GM12891 (cell line): ENCODE measurements around the gene SERPINI1.

ENCODE experiments used
- DNase-seq: peaks from one replicate; pipeline ENCODE4 v3.0.0; 2011; ENCODE audit warnings: low spot score; ENCODE audit not compliant: insufficient read length
- FAIRE-seq: peaks from 2 replicates; lab custom pipeline; 2011; peaks lifted over from hg19 to GRCh38; lab: Jason Lieb, UNC
- PAX5 ChIP-seq: IDR thresholded peaks from 2 replicates; pipeline ENCODE4 v1.6.1; 2011; ENCODE audit warnings: low read length, moderate library complexity, mild to moderate bottlenecking; ENCODE audit not compliant: insufficient read depth, severe bottlenecking
- POLR2A ChIP-seq: IDR thresholded peaks from 2 replicates; pipeline ENCODE4 v1.6.1; 2011; ENCODE audit warnings: low read depth, low read length, control low read depth
- POLR2AphosphoS5 ChIP-seq: IDR thresholded peaks from 2 replicates; pipeline ENCODE4 v1.6.1; 2011; ENCODE audit warnings: low read depth, low read length, control low read depth
- POU2F2 ChIP-seq: IDR thresholded peaks from 2 replicates; pipeline ENCODE4 v1.6.1; 2011; ENCODE audit warnings: low read depth, mild to moderate bottlenecking, control low read depth, low read length, moderate library complexity
- SPI1 ChIP-seq: IDR thresholded peaks from 2 replicates; pipeline ENCODE4 v1.6.1; 2011; ENCODE audit warnings: low read depth, low read length, control low read depth
- TAF1 ChIP-seq: IDR thresholded peaks from 2 replicates; pipeline ENCODE4 v1.6.1; 2011; ENCODE audit warnings: low read depth, low read length, control low read depth

The SERPINI1 gene

DNA sequence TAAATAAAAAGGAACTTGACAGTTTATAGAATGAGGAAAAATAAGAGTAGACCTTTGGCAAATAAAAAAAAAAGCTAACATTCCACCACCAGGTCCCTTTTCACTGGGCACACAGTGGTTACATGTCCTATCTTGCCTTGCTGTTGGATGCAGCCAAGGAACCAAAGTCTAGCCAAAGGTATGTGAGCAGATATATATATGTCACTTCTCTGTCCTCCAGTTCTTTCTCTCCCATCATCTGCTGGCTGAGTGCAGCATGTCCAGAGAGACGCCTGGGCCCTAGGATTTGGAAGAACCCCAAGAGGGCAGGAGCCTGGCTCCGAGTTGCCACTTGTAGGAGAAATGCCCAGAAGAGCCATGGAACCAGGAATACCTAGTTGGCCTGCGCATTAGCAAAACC is 104.7 kb downstream of the SERPINI1 start:
- TF ChIP-seq PAX5 (no peak), TAF1 (no peak), POLR2A (no peak), SPI1 (no peak), POU2F2 (no peak), POLR2AphosphoS5 (no peak)
- DNase-seq: no peak
- FAIRE-seq: no peak

DNA sequence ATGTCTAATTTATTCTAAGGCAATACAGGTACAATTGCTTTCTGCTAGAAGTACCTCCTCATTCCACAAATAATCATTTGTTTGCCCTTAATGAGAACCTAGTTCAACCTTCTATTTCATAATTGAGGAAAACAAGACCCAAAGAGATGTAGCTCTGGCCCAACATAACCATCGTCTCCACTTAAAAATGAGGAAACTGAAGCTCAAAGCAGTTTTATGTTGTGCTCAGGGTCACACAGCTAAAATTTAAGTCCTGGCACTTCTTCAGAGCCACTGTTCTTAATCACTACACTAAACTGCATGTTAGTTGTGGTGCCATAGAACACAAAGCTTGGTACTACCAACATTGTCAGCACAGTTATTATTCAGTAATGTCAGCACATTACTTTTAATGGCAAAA is 108.0 kb downstream of the SERPINI1 start:
- no peak for TF ChIP-seq POLR2A
- no peak for TF ChIP-seq POU2F2
- TF ChIP-seq PAX5: no peak
- no peak for TF ChIP-seq POLR2AphosphoS5
- no peak for TF ChIP-seq TAF1
- no peak for TF ChIP-seq SPI1
- no peak for DNase-seq
- FAIRE-seq: no peak

DNA sequence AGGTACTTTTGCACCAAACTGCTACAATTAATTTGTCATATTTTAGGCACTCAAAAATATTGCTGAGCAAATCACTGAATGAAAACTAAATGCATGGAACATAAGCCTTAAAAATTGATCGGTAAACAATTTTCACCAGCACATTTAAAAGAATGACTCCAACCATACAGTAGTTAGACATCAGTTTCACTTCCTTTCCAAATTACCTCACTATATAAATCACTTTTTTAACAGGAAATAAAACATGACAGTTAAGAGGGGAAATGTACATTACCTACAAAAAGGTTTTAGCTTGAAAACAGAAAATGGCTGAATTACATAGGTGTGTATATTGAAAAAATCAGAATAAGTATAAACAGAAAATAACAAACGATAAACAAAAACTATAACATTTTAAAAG is 108.4 kb downstream of the SERPINI1 start:
- FAIRE-seq (peak; percentile 23), DNase-seq (no peak)
- no peak for TF ChIP-seq TAF1
- no peak for TF ChIP-seq POLR2AphosphoS5
- no peak for TF ChIP-seq POLR2A
- peak; percentile 74 for TF ChIP-seq SPI1
- no peak for TF ChIP-seq PAX5
- no peak for TF ChIP-seq POU2F2

DNA sequence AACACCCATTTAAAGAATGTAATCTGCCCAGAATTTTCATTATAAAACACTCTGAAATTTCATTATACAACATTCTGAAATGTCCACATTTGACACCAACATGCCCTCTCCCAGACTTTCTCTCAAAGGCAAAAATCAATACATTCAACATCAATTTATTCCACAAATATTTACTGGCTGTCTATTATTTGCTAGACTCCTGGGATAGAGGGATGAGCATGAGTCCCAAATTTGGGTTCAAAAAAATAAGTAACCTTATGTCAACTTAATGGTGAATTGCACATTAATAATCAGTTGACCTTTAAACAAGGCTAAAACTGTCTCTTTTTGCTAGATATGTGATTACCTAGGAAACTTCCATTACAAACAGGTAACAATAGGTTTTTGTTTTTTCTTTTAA is 109.0 kb downstream of the SERPINI1 start:
- no peak for TF ChIP-seq POU2F2
- no peak for TF ChIP-seq POLR2A
- TF ChIP-seq SPI1: no peak
- TF ChIP-seq PAX5: no peak
- no peak for FAIRE-seq

DNA sequence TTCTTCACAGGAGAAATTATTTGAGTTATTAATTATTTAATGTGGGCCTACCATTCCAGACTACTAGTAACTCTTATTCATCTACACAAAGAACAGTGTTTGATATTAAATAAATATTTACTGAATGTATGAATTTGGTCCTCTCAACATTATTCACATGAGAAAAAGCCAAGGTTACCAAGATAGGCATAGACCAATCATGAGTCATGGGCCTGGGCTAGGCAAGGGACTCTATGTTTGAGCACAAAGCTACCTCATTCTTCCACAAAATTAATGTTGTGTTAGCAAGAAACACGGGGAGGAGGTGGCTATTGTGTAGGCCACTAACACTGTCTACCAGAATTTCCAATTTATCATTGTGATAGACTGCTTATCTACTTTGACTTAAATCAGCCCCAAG is 115.7 kb downstream of the SERPINI1 start:
- TF ChIP-seq PAX5 (no peak), TAF1 (no peak), POU2F2 (no peak), SPI1 (no peak), POLR2A (no peak), POLR2AphosphoS5 (no peak)
- FAIRE-seq: no peak

More for the DNA sequence above, 109.0 kb downstream of the SERPINI1 start:
- DNase-seq: no peak

DNA sequence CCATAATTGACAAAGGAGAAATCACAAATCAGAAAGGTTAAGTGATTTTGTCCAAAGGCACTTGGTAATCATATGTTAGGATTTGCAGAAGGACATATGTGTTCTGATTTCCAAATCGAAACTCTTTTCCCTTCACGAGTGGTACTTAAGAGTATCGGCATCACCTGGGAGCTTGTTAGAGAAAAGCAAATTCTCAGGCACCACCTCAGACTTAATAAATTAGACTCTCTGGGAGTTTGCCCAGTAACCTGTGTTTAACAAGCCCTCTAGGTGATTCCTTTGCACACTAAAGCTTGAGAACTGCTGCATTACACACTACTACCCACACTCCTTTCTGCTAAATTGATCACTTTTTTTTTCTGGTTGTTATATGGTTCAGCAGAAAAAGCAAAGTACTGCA is 116.2 kb downstream of the SERPINI1 start:
- FAIRE-seq: no peak
- no peak for DNase-seq
- TF ChIP-seq SPI1 (no peak), POLR2AphosphoS5 (no peak), TAF1 (no peak), PAX5 (no peak), POU2F2 (no peak), POLR2A (no peak)

More for the DNA sequence above, 115.7 kb downstream of the SERPINI1 start:
- DNase-seq: no peak

DNA sequence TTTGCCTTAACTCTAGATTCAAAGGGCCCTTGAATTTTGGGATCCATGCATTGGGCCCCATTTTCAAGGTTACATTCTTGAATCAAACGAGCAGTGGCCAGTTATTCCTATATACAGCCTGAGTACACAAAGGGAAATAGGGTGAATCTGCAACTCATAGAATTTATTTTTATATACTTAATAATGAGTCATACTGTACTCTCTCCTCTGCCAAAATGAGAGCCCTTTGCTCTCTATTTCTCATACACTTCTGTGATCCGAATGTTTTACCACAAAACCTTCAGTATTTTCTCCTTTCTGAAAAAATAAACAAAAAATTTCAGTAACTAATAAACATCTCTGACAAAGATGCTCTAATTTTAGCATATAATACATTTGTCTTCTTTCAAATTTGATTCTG is 116.7 kb downstream of the SERPINI1 start:
- TF ChIP-seq POLR2AphosphoS5 (no peak), PAX5 (no peak), SPI1 (no peak), POLR2A (no peak), POU2F2 (no peak), TAF1 (no peak)
- no peak for FAIRE-seq
- DNase-seq: no peak

DNA sequence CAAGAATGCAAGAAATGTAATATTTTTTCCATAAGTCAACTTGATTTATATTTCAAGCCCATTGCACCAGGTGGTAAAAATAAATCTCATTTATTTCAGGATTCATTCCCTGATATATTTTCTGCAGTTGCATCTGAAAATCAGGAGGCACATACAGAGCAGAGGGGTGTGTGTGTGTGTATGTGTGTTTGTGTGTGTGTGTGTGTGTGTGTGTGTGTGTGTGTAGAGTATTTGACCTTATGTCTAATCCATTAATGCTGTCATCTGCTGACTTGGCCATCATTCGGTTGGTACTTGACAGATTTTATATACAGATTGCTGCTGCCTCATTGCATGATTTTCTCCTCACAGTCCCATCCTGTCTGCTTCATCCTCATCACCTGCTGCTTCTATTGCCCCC is 118.5 kb downstream of the SERPINI1 start:
- FAIRE-seq: no peak
- DNase-seq: no peak
- TF ChIP-seq PAX5: no peak
- no peak for TF ChIP-seq POLR2AphosphoS5
- TF ChIP-seq SPI1: no peak

DNA sequence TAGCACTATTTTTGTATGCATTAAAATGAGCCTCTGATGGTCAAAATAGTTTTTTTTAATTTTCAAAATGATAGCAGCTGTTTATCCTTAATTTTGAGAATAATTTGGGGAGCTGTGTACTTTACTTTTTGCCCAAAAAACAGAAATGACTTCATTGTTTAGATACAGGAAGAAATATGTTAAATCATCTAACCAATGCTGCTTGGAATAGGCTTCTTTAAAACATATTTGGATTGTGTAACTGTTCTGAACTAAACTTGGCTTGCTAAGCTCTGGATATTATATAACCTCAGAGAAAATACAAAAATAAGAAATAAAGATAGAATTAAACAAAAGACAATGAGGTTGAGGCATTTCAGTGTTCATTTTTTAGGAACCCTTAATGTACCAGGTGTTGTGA is 119.3 kb downstream of the SERPINI1 start:
- FAIRE-seq: no peak
- TF ChIP-seq SPI1: no peak

DNA sequence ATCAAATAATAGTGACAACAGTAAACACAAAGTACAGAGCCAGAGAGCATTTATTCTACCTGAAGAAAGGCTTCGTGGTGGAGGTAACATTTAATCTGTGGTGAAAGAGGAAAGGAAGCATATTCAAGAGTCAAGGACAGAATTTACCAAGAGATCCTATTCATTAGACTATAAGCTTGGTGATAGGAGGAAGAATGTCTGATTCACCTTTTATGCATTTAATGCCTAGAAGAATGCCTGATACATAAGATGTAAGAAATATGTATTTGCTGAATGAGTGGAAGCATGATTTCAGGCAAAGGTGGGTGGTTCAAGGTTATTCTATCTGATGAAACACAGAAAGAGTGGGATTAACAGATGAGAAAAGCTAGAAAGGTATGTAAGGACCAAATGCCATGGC is 119.8 kb downstream of the SERPINI1 start:
- TF ChIP-seq TAF1 (no peak), POLR2AphosphoS5 (no peak), POU2F2 (no peak), POLR2A (no peak)
- FAIRE-seq: no peak
- DNase-seq: no peak

More for the DNA sequence above, 119.3 kb downstream of the SERPINI1 start:
- DNase-seq: no peak

DNA sequence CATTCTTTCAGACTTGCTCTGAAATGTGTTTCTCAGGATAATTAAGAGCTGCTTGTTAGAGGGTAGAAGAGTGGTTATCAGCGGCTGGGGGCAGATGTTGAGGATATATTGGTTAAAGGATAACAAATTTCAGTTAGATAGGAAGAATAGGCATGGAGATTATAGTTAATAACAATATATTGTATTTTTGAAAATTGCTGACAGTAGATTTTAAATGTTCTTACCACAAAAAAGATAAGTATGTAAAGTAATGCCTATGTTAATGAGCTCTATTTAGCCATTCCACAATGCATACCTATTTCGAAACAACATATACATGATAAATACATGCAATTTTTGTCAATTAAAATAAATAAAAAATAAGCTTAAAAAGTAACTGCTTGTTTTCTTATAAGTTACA is 123.3 kb downstream of the SERPINI1 start:
- no peak for TF ChIP-seq POU2F2
- TF ChIP-seq POLR2A: no peak
- TF ChIP-seq TAF1: no peak
- TF ChIP-seq SPI1: no peak
- no peak for DNase-seq
- FAIRE-seq: no peak
